ENCODE results near the gene HSPA12B.

DNA sequence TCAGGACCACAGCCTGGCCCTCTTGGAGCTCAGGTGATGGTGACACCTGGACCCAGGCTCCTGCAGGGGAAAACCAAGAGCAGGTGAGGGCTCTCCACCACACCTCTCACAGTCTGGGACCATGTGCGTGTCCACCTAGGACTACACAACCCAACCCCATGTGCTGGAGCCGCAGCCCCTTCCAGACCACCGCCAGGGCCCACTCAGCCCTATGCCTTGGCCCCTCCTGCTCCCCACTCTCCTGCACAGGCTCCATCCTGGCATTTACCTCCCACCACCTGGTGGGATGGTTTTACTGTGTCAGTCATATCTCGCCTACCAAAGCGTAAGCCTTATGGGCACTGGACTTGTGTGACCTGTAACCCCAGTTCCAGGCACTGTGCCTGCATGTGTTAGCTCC, 37.6 kb upstream of the HSPA12B start:
- TF ChIP-seq, protein P1, sequence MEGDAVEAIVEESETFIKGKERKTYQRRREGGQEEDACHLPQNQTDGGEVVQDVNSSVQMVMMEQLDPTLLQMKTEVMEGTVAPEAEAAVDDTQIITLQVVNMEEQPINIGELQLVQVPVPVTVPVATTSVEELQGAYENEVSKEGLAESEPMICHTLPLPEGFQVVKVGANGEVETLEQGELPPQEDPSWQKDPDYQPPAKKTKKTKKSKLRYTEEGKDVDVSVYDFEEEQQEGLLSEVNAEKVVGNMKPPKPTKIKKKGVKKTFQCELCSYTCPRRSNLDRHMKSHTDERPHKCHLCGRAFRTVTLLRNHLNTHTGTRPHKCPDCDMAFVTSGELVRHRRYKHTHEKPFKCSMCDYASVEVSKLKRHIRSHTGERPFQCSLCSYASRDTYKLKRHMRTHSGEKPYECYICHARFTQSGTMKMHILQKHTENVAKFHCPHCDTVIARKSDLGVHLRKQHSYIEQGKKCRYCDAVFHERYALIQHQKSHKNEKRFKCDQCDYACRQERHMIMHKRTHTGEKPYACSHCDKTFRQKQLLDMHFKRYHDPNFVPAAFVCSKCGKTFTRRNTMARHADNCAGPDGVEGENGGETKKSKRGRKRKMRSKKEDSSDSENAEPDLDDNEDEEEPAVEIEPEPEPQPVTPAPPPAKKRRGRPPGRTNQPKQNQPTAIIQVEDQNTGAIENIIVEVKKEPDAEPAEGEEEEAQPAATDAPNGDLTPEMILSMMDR (IDR thresholded peaks at IDR 0.05), result no peak
- TF ChIP-seq POLR2AphosphoS5 (IDR thresholded peaks at IDR 0.05) (no peak), POLR2A (IDR thresholded peaks at IDR 0.05) (no peak)

Data from prostate gland (tissue), 2 donors.